Measurements from ENCODE around the gene SH3PXD2B.

SH3PXD2B gene

GRCh38 chr5:172435362-172436077, 18.8 kb downstream of the SH3PXD2B start:
- no peak for FAIRE-seq

DNA sequence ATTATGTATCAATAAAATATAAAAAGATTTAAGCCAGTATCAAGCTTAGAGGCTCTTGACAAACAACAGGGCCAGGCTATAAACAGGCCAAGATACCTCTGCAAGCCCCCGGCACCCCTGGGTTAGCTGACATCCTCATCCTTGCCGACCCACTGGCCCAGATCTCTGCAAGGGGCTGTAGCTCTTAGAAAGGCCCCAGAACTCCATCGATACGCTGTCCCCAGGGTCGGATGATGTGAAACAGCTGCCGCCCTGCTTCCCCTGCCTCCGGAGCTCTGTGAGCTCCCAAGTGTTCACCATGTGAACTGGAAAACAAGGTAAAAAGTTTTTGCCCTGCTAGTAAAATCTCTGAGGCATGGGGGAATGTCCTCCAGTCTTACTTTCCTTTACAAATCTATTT, 20.1 kb downstream of the SH3PXD2B start:
- no peak for FAIRE-seq

GRCh38 chr5:172433513-172433912, 20.8 kb downstream of the SH3PXD2B start:
- no peak for FAIRE-seq

DNA sequence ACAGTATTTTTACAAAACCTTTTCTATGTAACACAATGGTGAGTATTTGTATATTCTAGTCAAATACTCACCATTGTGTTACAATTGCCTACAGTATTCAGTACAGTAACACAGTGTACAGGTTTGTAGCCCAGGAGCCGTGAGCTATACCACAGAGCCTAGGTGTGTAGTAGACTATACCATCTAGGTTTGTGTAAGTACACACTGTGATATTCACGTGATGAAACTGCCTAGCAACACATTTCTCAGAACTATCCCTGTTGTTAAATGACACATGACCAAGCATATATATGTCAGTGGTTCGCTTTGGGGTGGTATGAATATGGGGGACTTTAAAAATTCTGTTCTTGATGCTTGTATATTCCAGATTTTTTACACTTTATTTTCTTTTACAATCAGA, 21.3 kb downstream of the SH3PXD2B start:
- FAIRE-seq = no peak

- FAIRE-seq = no peak
Observed at GRCh38 chr5:172430354-172430753, 24.0 kb downstream of the SH3PXD2B start.

DNA sequence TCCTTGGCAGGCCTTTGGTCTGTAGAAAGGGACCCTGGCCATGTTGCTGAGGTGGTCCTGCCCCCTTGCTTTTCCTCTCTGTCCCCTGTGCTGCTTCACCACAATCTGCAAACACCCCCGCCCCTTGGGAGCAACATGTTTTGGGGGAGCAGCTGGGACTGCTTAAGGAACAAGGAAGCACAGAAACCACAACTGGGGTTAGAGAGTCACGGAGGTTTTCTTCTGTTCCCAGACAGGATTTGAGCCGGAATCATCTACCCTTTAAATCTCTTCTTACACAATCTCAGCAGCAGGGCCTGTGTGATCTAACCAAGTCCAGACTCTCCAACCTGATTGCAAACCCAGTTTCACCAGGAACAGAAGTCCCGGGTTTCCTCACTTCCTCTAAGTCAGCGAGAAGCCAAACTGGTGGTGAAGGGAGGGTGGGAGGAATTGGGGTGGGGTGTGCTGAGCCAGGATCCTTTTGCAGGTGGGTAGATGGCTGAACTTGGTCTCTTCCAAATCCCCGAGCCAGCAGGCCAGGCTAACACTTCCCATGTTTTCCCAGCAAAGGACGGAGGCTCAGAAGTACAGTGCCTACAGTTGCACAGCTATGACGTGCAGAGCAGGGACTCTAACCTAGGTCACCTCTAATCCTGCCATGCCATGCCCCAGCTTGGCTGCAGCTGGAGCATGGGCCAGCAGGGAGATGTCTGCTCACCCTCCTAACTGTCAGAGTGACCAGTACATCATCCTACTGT, 25.0 kb downstream of the SH3PXD2B start:
- no peak for FAIRE-seq

- FAIRE-seq = no peak
Observed at GRCh38 chr5:172428224-172429166, 25.8 kb downstream of the SH3PXD2B start.

- FAIRE-seq = no peak
Observed at GRCh38 chr5:172427202-172427601, 27.1 kb downstream of the SH3PXD2B start.

GRCh38 chr5:172426086-172426485, 28.2 kb downstream of the SH3PXD2B start:
- no peak for FAIRE-seq

GRCh38 chr5:172425402-172425801, 28.9 kb downstream of the SH3PXD2B start:
- no peak for FAIRE-seq

GRCh38 chr5:172424808-172425207, 29.5 kb downstream of the SH3PXD2B start:
- no peak for FAIRE-seq

- no peak for FAIRE-seq
Observed at GRCh38 chr5:172424111-172424490, 30.2 kb downstream of the SH3PXD2B start.

DNA sequence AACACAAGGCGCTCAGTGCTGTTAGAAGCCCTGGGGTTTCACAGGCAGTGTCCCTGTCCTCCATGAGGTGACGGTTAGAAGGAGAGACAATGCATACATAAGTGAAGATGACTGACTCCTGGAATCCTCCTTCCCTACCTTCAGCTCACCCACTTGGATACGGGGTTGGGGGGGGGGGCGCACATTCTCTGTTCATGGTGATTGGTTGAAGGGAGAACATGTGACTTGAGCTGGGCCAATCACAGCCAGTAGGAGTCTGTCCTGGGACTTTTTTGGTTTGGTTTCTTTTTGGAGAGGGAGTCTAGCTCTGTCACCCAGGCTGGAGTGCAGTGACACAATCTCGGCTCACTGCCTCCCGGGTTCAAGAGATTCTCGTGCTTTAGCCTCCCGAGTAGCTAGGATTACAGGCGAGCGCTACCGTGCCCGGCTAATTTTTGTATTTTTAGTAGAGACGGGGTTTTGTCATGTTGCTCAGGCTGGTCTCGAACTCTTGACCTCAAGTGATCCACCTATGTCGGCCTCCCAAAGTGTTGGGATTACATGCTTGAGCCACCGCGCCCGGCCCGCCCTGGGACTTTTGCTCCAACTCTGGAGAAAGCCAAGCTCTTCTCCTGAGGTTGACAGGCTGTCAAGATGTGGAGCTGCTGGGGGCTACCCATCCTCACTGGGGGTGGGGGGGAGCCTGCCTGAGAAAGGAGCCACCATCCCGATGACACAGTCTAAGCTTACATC, 30.8 kb downstream of the SH3PXD2B start:
- no peak for FAIRE-seq

- FAIRE-seq = no peak
Observed at GRCh38 chr5:172422255-172422654, 32.1 kb downstream of the SH3PXD2B start.

DNA sequence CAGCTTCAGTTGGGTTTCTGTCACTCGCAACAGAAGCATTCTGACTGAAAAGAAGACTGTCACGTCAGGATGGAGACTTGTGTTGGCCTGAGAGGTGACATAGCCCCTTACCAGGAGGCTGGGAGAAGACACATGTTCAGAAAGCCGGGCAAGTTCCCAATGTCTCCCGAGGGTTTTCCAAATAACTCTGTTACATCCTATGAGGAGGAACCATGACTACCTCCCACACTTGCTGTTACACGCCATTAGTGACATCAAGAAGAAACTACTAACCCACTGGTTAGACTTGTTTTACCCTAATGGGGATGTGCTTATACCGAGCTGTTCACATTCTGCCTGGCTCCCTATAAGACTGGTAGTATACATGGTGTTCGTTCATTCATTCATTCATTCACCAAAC, 33.3 kb downstream of the SH3PXD2B start:
- FAIRE-seq = no peak

- no peak for FAIRE-seq
Observed at GRCh38 chr5:172420235-172420939, 33.9 kb downstream of the SH3PXD2B start.

- no peak for FAIRE-seq
Observed at GRCh38 chr5:172418862-172419814, 35.2 kb downstream of the SH3PXD2B start.

DNA sequence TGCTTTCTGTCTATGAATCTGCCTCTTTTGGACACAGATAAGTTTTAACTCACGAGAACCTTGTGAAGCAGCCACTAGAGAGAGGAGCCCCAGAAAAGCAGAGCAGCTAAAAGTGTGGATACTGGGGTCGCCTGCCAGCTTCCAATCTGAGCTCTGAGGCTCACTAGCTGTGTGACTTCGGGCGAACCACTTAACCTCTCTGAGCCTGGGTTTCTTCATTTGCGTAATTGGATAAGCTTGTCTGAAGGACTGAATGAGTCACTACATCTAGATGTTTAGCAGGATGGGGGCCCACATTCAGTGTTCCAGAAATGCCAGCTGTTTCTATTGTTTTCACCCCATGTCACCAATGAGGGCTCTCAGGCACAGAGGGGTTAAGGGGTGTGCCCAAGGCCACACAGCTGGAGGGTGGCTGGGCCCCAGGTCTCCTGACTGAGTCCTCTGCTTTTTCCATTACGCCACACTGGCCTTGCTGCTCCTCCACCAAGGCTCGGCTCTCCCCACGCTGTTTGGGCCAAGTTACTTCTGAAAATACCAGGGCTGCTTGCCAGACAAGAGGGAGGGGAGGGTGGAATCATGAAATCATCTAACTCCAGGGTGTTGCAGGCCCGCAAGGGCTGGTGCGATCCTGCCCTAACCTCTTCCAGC, 36.2 kb downstream of the SH3PXD2B start:
- no peak for FAIRE-seq

- no peak for FAIRE-seq
Observed at GRCh38 chr5:172417130-172417841, 37.0 kb downstream of the SH3PXD2B start.

All from islet of Langerhans (tissue), 1 donor.